ENCODE data around the gene UBQLN1.

DNA sequence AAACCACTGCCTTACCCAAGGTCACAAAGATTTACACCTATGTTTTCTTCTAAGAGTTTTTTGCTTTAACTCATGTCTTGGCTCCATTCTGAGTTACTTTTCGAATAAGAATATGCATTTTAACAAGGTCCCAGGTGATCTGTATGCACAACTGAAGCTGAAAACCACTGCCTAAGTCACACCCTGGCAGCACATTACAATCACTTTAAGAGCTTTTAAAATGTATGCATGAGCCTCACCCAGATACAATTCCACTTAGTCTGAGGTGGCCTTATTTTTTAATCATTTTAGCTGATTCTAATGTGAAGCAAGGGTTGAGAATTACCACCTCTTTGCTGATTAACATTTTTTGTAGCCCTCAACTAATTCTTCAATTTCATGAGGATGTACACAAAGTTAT is 55.3 kb downstream of the UBQLN1 start:
- TF ChIP-seq POLR2A (IDR thresholded peaks at IDR 0.05): no peak
- TF ChIP-seq, protein P1, sequence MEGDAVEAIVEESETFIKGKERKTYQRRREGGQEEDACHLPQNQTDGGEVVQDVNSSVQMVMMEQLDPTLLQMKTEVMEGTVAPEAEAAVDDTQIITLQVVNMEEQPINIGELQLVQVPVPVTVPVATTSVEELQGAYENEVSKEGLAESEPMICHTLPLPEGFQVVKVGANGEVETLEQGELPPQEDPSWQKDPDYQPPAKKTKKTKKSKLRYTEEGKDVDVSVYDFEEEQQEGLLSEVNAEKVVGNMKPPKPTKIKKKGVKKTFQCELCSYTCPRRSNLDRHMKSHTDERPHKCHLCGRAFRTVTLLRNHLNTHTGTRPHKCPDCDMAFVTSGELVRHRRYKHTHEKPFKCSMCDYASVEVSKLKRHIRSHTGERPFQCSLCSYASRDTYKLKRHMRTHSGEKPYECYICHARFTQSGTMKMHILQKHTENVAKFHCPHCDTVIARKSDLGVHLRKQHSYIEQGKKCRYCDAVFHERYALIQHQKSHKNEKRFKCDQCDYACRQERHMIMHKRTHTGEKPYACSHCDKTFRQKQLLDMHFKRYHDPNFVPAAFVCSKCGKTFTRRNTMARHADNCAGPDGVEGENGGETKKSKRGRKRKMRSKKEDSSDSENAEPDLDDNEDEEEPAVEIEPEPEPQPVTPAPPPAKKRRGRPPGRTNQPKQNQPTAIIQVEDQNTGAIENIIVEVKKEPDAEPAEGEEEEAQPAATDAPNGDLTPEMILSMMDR (IDR thresholded peaks at IDR 0.05): no peak

All from transverse colon (tissue), 3 donors.